NOMO-1 treated with DMSO at 0.1 percent for 48 hours (cell line): ENCODE measurements around the gene SGCD.
A peak's percentile ranks its signal among the peaks of the same experiment; 100 is the strongest.

Experiments
- DNase-seq: peaks from one replicate; lab custom pipeline; 2025; ENCODE audit not compliant: unreplicated experiment; lab: John Stamatoyannopoulos, UW

Gene SGCD

GRCh38 chr5:156755421-156756087, 428.6 kb downstream of the SGCD start:
- DNase-seq, result no peak

- no peak for DNase-seq
Measured at GRCh38 chr5:156758011-156758791, 431.2 kb downstream of the SGCD start.

DNA sequence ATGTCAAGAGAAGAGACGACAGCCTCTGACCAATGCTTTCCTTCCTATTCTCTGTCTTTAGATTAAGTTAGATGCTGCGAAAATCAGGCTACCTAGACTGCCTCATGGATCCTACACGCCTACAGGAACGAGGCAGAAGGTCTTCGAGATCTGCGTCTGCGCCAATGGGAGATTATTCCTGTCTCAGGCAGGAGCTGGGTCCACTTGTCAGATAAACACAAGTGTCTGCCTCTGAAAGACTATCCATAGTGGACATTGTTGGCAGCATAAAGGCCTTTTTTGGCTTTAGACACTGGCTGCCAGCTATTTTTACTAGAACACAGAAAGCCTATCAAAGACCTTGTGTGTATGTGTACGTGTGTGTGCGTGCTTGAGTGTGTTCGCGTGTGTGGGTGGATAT, 432.2 kb downstream of the SGCD start:
- DNase-seq, result no peak

DNA sequence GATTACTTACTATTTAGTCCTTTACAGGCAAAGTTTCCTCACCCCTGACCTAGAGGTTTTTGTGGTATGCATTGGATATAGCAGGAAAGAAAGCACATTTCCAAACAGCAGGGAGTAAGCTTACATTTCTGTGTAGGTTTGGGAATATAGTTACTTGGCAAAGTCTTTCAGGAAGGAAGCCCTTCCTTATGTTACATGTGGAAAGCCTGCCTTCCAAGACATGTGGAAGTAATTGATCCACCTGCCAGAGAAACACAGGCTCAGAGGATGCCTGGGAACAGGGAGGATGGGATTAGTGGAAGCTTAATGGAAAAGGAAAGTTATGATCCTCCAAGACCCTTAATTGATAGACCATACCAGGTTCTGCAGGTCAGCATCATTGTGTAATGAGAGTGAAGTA, 435.8 kb downstream of the SGCD start:
- DNase-seq, result no peak

- no peak for DNase-seq
Measured at GRCh38 chr5:156764176-156764971, 437.4 kb downstream of the SGCD start.

DNA sequence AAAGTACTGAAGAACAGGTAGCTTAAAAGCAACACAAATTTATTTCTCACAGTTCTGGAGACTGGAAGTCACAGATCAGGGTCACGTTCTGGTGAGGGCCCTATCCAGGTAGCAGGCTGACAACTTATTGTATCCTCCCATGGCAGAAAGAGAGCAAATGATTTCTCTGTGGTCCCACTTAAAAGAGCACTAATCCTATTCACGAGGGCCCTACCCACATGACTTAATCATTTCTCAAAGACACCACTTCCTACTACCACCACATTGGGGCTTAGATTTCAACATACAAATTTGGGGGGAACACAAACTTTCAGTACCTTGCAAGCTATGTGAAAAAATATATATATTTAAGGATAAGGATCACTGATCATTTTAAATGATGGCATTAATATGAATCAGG, 447.3 kb downstream of the SGCD start:
- no peak for DNase-seq

DNA sequence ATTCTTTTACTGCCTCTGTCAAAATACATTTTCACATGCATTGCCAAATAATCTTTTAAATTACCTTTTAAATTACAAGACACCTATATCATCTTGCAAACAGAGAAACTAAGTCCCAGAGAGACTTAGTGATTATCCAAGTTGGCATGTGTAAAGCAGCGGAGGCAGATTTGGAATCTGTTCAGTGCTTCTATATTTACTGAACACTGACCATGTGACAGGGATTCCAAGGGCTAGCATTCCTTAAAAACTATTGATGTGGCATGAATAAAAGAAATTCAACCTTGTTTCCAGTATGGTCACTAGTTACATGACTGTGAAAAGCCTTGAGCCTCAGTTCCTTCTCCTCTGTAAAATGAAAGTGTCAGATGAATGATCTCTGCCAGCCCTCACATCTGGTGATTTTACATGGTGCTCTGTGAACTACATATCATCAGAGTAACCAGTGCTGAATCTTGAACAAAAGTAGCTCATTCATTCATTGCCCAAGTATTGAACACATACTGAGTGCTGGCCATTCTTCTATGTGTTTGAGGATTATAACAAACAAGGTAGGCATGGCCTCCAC, 451.3 kb downstream of the SGCD start:
- no peak for DNase-seq

- DNase-seq, result no peak
Measured at GRCh38 chr5:156778752-156779151, 451.8 kb downstream of the SGCD start.

DNA sequence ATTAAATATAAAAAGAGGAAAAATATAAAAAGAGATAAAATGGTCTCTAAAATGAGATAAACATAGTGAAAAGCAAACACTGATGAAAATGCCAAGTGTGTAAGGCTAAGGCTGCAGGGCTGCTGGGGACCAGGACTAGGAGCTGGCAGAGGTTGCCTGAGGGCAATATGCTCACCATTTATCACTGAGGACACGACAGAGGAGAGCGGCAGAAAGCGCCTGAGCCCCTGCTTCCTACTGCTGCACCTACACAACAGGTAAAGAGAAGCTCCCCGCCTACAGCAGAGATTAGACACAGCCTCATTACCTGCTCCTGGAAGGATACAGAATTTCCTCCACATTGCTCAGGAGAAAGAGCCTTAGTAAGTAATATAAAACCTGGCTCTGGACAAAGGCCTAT, 452.5 kb downstream of the SGCD start:
- no peak for DNase-seq

- DNase-seq, result no peak
Measured at GRCh38 chr5:156783092-156783491, 456.1 kb downstream of the SGCD start.

- DNase-seq, result no peak
Measured at GRCh38 chr5:156794687-156795086, 467.7 kb downstream of the SGCD start.

GRCh38 chr5:156798201-156798600, 471.2 kb downstream of the SGCD start:
- DNase-seq, result no peak

DNA sequence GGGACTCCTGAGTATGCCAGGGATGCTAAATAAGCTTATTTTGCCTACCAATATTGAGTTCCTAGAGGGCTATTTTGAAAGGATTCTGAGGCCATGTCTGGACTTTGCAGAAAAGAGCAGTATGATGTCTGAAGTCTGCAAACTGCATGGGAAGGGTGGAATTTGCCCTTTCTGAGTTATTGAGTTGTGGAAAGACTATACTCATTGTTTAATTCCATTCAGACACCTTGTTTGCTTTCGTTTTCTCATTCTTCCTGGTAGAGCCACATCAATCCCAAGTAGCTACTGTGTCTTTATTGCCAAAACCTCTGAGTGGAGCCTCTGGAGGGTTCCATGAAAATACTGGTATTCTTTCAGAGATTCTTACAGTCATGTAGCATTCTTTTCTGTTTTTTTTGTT, 472.2 kb downstream of the SGCD start:
- no peak for DNase-seq

GRCh38 chr5:156800929-156801328, 474.0 kb downstream of the SGCD start:
- no peak for DNase-seq

DNA sequence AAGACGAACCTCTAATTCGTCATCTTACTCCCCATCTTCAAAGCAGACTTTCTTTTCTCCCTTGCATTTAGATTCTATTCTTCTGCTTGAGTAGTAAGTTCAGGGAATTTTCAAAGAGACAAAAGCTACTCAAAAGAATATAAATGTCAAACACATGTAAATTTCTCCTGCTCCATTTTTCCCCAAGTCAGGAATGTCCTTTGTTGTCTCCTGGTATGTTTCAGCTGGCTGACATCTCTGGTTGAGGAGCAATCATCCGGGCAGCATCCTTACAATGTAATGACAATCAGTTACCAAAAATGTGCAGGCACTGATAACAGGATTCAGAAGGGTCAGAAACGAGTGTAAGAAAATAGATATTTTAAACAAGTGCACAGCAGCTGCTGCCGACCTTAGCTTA, 475.5 kb downstream of the SGCD start:
- DNase-seq, result no peak

DNA sequence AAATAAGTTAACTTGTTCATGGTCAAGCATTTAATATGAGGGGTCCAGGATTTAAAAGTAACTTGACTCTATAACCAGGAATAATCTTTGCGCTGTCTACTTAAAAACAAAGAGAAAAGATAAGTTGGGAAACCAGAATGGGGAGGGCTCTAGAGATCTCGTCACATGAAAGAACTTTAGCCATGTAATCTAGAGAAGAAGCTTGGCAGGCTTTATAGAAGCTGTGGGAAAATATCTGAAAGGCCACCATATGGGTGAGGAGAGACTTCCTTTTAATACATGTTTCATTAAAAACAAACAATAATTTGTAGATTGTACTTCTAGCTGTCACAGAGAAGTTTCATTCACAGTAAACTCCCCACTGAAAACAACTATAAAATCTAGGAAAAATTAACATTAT, 476.4 kb downstream of the SGCD start:
- no peak for DNase-seq

GRCh38 chr5:156812959-156813358, 486.0 kb downstream of the SGCD start:
- no peak for DNase-seq

GRCh38 chr5:156815988-156816599, 489.1 kb downstream of the SGCD start:
- DNase-seq, result peak; percentile 23
